SK-N-SH treated with all-trans-retinoic acid at 6 μM for 48 hours (cell line): Measurements from ENCODE around the gene SLC22A23.

Experiments used
- ARNTL ChIP-seq: fragments of 450-650 bp; formaldehyde crosslinking; IDR thresholded peaks from 2 replicates; pipeline ENCODE4 v1.5.0; 2020; ENCODE audit warnings: low read depth, mild to moderate bottlenecking, moderate library complexity, borderline replicate concordance
- CREB5 ChIP-seq: fragments of 250-450 bp; sonication (Bioruptor Pico); IDR thresholded peaks from 2 replicates; pipeline ENCODE4 v1.5.1; 2020; ENCODE audit warnings: low read depth, mild to moderate bottlenecking, moderate library complexity
- GLIS3 ChIP-seq: fragments of 250-450 bp; sonication (Bioruptor Pico); IDR thresholded peaks from 2 replicates; pipeline ENCODE4 v1.5.0; 2020; ENCODE audit warnings: mild to moderate bottlenecking, moderate library complexity
- PATZ1 ChIP-seq: fragments of 250-450 bp; sonication (Bioruptor Pico); IDR thresholded peaks from 2 replicates; pipeline ENCODE4 v1.8.0; 2020; ENCODE audit warnings: mild to moderate bottlenecking, moderate library complexity, borderline replicate concordance
- SNAI2 ChIP-seq: fragments of 250-450 bp; sonication (Bioruptor Pico); IDR thresholded peaks from 2 replicates; pipeline ENCODE4 v1.5.0; 2020; ENCODE audit warnings: mild to moderate bottlenecking, moderate library complexity
- ZFP3 ChIP-seq: fragments of 250-450 bp; sonication (Bioruptor Pico); IDR thresholded peaks from 2 replicates; pipeline ENCODE4 v1.5.0; 2020; ENCODE audit warnings: mild to moderate bottlenecking, moderate library complexity
- ZNF565 ChIP-seq: fragments of 450-650 bp; formaldehyde crosslinking; conservative IDR thresholded peaks from 2 replicates; pipeline ENCODE4 v1.5.0; 2020; ENCODE audit warnings: low read depth, mild to moderate bottlenecking, moderate library complexity
- ZNF8 ChIP-seq: fragments of 450-650 bp; formaldehyde crosslinking; IDR thresholded peaks from 2 replicates; pipeline ENCODE4 v1.5.0; 2020; ENCODE audit warnings: mild to moderate bottlenecking, moderate library complexity

GRCh38 chr6:3353213-3353903, 103.5 kb downstream of the SLC22A23 start:
- TF ChIP-seq CREB5 (CRISPR knock-in tag) = no peak
- no peak for TF ChIP-seq ARNTL (CRISPR knock-in tag)
- TF ChIP-seq ZFP3 (CRISPR knock-in tag) = no peak
- TF ChIP-seq GLIS3 (CRISPR knock-in tag) = no peak
- no peak for TF ChIP-seq ZNF565 (CRISPR knock-in tag)
- TF ChIP-seq ZNF8 = no peak
- TF ChIP-seq PATZ1 (CRISPR knock-in tag) = no peak
- no peak for TF ChIP-seq SNAI2 (CRISPR knock-in tag)
